NCI-H146 (cell line): ENCODE measurements around the gene ICAM2.
"Not testable (repeated sequence)": the region's sequence is repeated elsewhere in the genome, so short reads cannot be mapped to it uniquely, and the experiment has no call there.

Experiments used
- DNase-seq: peaks from one replicate; lab custom pipeline; 2025; lab: John Stamatoyannopoulos, UW

The ICAM2 gene

GRCh38 chr17:63997341-63998048 is 22.9 kb downstream of the ICAM2 start:
- DNase-seq: no peak

- no peak for DNase-seq
Observed at GRCh38 chr17:63996430-63997182, 23.8 kb downstream of the ICAM2 start.

GRCh38 chr17:63995626-63996025 is 24.8 kb downstream of the ICAM2 start:
- DNase-seq: no peak

- DNase-seq: no peak
Observed at GRCh38 chr17:63993368-63993985, 27.0 kb downstream of the ICAM2 start.

GRCh38 chr17:63991611-63992010 is 28.8 kb downstream of the ICAM2 start:
- DNase-seq: no peak

- DNase-seq: no peak
Observed at GRCh38 chr17:63989622-63990345, 30.6 kb downstream of the ICAM2 start.

GRCh38 chr17:63988741-63989621 is 31.5 kb downstream of the ICAM2 start:
- no peak for DNase-seq

GRCh38 chr17:63988127-63988478 is 32.3 kb downstream of the ICAM2 start:
- no peak for DNase-seq

- DNase-seq: no peak
Observed at GRCh38 chr17:63987221-63988126, 33.0 kb downstream of the ICAM2 start.

GRCh38 chr17:63986821-63987220 is 33.6 kb downstream of the ICAM2 start:
- DNase-seq: no peak

GRCh38 chr17:63985387-63986140 is 34.9 kb downstream of the ICAM2 start:
- DNase-seq: no peak

- DNase-seq: peak; percentile 12
Observed at GRCh38 chr17:63984651-63985386, 35.6 kb downstream of the ICAM2 start.

GRCh38 chr17:63984236-63984635 is 36.2 kb downstream of the ICAM2 start:
- no peak for DNase-seq

GRCh38 chr17:63983320-63983719 is 37.1 kb downstream of the ICAM2 start:
- DNase-seq: no peak

- DNase-seq: not testable (repeated sequence)
Observed at GRCh38 chr17:63982641-63983040, 37.8 kb downstream of the ICAM2 start.

- DNase-seq: no peak
Observed at GRCh38 chr17:63978272-63979200, 41.9 kb downstream of the ICAM2 start.

- no peak for DNase-seq
Observed at GRCh38 chr17:63976702-63977101, 43.7 kb downstream of the ICAM2 start.

GRCh38 chr17:63975541-63976092 is 44.8 kb downstream of the ICAM2 start:
- DNase-seq: no peak
